ENCODE measurements around the gene TBP. TPM values are rescaled to one million over a fixed set of nuclear protein-coding genes. Genes with fewer than 3 reads are reported as not detected.
A peak's percentile ranks its signal among the peaks of the same experiment; 100 is the strongest.
"Not testable (repeated sequence)": the region's sequence is repeated elsewhere in the genome, so short reads cannot be mapped to it uniquely, and the experiment has no call there.

The TBP gene
- total RNA-seq, 1 donor from 2014 or later, result 20.4 TPM

DNA sequence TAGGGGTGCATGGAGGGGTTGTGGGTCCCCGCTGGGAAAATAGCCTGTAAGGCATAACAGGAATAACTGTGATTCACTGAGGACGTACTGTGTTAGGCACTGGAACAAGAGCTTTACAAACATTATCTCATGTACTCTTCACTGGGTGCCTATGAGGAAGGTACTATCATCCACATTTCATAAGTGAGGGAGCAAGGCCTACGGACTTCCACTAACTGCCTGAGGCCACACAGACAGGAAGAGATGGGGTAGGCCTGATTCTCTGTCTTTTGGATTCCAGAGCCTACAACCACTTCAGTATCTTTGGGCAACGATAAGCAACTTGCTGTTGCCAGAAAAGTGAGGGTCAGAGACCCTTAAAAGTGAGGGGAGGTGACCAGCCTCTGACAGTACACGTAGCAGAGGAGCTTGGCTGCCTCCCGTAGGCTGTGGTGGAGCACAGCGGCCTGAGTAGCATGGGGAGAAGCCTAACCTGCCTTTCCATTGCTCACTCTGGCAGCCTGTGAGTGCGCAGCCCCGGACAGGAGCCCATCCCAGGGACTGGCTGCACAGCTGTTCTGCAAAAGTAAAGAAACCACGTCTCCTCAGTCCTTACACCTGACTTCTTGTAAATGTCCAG is 31.5 kb upstream of the TBP start:
- TF ChIP-seq, protein P1, sequence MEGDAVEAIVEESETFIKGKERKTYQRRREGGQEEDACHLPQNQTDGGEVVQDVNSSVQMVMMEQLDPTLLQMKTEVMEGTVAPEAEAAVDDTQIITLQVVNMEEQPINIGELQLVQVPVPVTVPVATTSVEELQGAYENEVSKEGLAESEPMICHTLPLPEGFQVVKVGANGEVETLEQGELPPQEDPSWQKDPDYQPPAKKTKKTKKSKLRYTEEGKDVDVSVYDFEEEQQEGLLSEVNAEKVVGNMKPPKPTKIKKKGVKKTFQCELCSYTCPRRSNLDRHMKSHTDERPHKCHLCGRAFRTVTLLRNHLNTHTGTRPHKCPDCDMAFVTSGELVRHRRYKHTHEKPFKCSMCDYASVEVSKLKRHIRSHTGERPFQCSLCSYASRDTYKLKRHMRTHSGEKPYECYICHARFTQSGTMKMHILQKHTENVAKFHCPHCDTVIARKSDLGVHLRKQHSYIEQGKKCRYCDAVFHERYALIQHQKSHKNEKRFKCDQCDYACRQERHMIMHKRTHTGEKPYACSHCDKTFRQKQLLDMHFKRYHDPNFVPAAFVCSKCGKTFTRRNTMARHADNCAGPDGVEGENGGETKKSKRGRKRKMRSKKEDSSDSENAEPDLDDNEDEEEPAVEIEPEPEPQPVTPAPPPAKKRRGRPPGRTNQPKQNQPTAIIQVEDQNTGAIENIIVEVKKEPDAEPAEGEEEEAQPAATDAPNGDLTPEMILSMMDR (IDR thresholded peaks at IDR 0.05), result peak; percentile 49
- no peak for DNase-seq (ENCODE audit: extremely low spot score, unreplicated experiment)
- Mint-ChIP-seq H3K27me3 (ENCODE audit: unreplicated experiment) (peaks cover 44% of the 10 kb centered on the region), H3K9me3 (ENCODE audit: unreplicated experiment) (peaks cover 3% of the 10 kb centered on the region), H3K36me3 (ENCODE audit: unreplicated experiment) (no peaks in the 10 kb centered on the region), H3K4me1 (ENCODE audit: unreplicated experiment) (no peaks in the 10 kb centered on the region), H3K27ac (ENCODE audit: unreplicated experiment) (no peak overlapping the region), H3K4me3 (ENCODE audit: unreplicated experiment) (no peak overlapping the region)

DNA sequence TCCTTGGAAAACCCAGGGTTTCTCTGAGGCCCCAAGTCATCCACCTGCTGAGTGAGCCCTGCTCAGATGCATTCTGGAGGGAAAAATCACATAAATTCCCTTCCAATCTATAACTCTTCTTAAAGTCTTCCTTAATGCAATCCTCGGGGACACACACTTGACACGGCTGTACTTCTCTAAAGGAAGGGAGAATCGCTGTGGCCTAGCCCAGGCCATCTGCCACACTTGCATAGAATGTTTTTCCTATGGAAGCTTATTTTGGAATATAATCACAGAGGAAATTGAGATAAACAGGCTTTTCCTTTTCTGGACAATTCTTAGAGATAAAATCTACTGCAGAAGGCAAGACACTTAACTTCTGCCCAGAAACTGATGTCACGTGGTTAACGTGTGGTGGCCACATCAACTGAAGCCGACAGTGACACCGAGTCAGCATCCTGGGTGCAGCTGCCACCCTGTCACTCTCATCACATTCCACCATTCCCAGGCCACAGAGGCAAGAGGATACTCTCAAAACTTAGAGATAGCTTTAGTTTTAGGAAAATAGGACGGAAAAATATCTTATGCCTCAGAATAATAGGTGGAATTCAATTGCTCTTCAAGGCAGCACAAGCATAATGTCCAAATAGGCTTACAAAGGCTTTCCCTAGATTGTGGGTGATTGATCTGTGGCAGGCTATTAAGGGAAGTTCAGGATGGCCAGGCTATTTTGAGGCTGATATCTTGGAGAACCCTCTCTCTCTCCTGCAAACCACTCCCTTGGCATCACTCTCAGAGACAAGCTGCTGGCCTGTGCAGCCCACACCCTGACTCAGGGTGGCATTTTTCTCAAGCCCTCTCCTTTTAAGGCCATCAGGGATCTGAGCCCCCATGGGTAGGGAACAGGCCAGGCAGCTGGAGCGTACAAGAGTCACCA is 30.7 kb upstream of the TBP start:
- Mint-ChIP-seq H3K9me3 (ENCODE audit: unreplicated experiment) (peaks cover 3% of the 10 kb centered on the region), H3K27me3 (ENCODE audit: unreplicated experiment) (peaks cover 36% of the 10 kb centered on the region), H3K36me3 (ENCODE audit: unreplicated experiment) (no peaks in the 10 kb centered on the region), H3K27ac (ENCODE audit: unreplicated experiment) (no peak overlapping the region), H3K4me1 (ENCODE audit: unreplicated experiment) (no peaks in the 10 kb centered on the region), H3K4me3 (ENCODE audit: unreplicated experiment) (no peak overlapping the region)
- no peak for DNase-seq (ENCODE audit: extremely low spot score, unreplicated experiment)
- TF ChIP-seq, protein P1 (IDR thresholded peaks at IDR 0.05), result no peak

DNA sequence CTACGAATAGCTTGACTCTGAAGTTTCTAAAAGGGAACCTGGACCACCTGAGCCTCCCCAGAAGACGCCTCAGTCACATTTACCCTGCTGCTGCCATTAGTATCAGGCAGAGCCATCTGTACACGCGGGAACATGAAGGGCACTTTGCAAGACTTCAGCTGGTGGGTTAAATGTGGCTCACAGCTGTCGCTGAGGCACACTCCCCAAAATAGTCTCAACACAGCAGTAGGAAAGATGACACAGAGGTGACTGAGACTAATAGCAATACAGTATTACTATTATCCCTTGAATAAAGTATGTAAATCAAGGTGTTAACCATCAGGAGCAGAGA is 30.0 kb upstream of the TBP start:
- H3K36me3 Mint-ChIP-seq (ENCODE audit: unreplicated experiment), result no peaks in the 10 kb centered on the region
- no peak overlapping the region for H3K27ac Mint-ChIP-seq (ENCODE audit: unreplicated experiment)
- H3K4me1 Mint-ChIP-seq (ENCODE audit: unreplicated experiment), result no peaks in the 10 kb centered on the region
- no peak for DNase-seq (ENCODE audit: extremely low spot score, unreplicated experiment)
- TF ChIP-seq, protein P1 (IDR thresholded peaks at IDR 0.05), result no peak
- H3K27me3 Mint-ChIP-seq (ENCODE audit: unreplicated experiment), result peaks cover 30% of the 10 kb centered on the region
- H3K4me3 Mint-ChIP-seq (ENCODE audit: unreplicated experiment), result no peak overlapping the region
- H3K9me3 Mint-ChIP-seq (ENCODE audit: unreplicated experiment), result peaks cover 3% of the 10 kb centered on the region

DNA sequence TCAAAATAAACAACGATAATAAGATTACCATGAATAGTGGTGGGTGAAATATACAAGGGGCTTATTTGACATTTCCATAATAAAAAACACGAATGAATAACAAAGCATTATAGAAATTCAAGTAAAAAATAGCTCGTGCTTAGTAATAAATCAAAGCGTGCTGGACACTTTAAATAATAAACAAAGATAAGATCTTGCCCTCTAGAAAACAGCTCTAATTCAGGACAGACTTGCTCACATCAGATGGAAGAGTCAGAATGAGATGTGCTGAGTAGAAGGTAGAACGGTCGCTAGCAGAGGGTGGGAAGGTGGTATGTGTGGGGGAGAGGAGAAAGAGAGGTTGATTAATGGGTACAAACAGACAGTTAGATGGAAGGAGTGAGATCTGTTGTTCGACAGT is 28.4 kb upstream of the TBP start:
- DNase-seq (ENCODE audit: extremely low spot score, unreplicated experiment), result no peak
- Mint-ChIP-seq H3K4me3 (ENCODE audit: unreplicated experiment) (no peak overlapping the region), H3K9me3 (ENCODE audit: unreplicated experiment) (no peaks in the 10 kb centered on the region), H3K27ac (ENCODE audit: unreplicated experiment) (no peak overlapping the region), H3K36me3 (ENCODE audit: unreplicated experiment) (no peaks in the 10 kb centered on the region), H3K4me1 (ENCODE audit: unreplicated experiment) (peaks cover 9% of the 10 kb centered on the region), H3K27me3 (ENCODE audit: unreplicated experiment) (peaks cover 13% of the 10 kb centered on the region)
- TF ChIP-seq, protein P1 (IDR thresholded peaks at IDR 0.05), result no peak

DNA sequence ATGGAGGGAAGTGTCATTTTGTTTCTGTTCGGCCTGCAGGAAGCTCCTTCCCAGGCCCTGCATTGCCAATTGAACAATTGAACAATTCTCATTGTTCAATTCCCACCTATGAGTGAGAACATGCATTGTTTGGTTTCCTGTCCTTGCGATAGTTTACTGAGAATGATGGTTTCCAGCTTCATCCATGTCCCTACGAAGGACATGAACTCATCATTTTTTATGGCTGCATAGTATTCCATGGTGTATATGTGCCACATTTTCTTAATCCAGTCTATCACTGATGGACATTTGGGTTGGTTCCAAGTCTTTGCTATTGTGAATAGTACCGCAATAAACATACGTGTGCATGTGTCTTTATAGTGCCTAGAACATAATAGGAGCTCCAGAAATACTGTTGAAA is 26.2 kb upstream of the TBP start:
- H3K27ac Mint-ChIP-seq (ENCODE audit: unreplicated experiment); DNase-seq (ENCODE audit: extremely low spot score, unreplicated experiment); H3K9me3 Mint-ChIP-seq (ENCODE audit: unreplicated experiment); H3K27me3 Mint-ChIP-seq (ENCODE audit: unreplicated experiment); H3K4me3 Mint-ChIP-seq (ENCODE audit: unreplicated experiment); H3K36me3 Mint-ChIP-seq (ENCODE audit: unreplicated experiment); H3K4me1 Mint-ChIP-seq (ENCODE audit: unreplicated experiment): not testable (repeated sequence)
